HG03103 (cell line): Measurements from ENCODE around the gene FRAS1.
"Not testable (repeated sequence)": the region's sequence is repeated elsewhere in the genome, so short reads cannot be mapped to it uniquely, and the experiment has no call there.

Source experiments
- ATAC-seq: cut with Tn5 transposase; IDR thresholded peaks from one replicate; pipeline ENCODE4 v1.9.1; 2021; ENCODE audit warnings: low read depth; ENCODE audit not compliant: unreplicated experiment

The FRAS1 gene

GRCh38 chr4:78476108-78476704, 419.1 kb downstream of the FRAS1 start:
- ATAC-seq: no peak

DNA sequence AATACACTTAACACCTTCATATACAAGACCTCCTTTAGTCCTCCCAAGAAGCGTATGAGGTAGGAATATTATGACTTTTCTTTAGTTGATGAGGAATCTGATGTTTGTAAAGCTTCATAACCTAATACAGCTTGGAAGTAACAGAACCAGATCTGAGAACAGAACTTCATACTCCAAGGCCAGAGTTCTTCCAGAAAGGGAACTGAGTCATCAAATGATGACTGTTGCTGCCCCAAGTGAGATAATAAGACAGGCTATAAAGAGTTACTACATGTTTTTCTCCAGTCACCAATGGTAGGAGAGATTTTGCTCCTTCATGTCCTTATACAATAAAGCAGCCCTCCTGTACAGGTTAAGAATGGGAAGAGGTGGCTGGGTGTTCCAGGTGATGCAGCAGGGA, 420.2 kb downstream of the FRAS1 start:
- no peak for ATAC-seq

DNA sequence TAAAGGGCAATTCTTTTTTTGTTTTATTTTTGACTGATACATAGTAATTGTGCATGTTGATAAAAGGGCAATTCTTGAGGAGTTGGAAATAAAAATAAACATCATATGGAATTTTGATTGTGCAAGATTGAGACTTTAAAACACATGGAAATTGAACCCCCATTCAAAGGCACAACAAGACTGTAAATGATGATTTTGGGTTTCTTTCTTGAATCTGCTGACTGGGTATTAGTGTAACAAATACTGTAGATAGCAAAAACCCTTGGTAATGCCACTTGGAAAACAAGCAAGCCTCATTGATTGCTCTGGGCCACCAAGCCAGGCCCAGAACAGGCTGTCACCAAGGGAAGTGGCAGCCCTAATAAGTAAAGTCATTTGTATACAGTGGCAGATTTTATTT, 421.4 kb downstream of the FRAS1 start:
- no peak for ATAC-seq

DNA sequence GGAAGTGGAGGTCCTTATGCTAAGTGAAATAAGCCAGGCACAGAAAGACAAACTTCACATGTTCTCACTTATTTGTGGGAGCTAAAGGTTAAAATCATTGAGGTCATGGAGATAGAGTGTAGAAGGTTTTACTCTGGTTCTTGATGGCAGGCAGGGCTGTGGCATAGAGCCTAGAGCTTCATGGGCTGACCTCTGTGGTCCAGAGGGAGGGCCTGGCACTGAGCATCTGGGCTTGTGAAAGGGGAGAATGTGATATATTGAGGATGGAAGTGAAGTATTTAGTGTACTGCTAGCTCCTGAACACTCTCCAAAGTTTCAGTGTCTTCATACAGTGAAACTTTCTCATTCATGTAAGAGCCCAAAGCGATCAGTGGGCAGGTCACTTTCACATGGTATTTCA, 423.2 kb downstream of the FRAS1 start:
- no peak for ATAC-seq

- no peak for ATAC-seq
Observed at GRCh38 chr4:78481180-78481579, 424.1 kb downstream of the FRAS1 start.

- ATAC-seq: no peak
Observed at GRCh38 chr4:78482281-78482680, 425.2 kb downstream of the FRAS1 start.

GRCh38 chr4:78483811-78484210, 426.7 kb downstream of the FRAS1 start:
- ATAC-seq: no peak

GRCh38 chr4:78484574-78484973, 427.5 kb downstream of the FRAS1 start:
- no peak for ATAC-seq

- no peak for ATAC-seq
Observed at GRCh38 chr4:78493731-78494130, 436.6 kb downstream of the FRAS1 start.

GRCh38 chr4:78496021-78496643, 439.0 kb downstream of the FRAS1 start:
- ATAC-seq: no peak

- ATAC-seq: not testable (repeated sequence)
Observed at GRCh38 chr4:78506260-78506659, 449.1 kb downstream of the FRAS1 start.

DNA sequence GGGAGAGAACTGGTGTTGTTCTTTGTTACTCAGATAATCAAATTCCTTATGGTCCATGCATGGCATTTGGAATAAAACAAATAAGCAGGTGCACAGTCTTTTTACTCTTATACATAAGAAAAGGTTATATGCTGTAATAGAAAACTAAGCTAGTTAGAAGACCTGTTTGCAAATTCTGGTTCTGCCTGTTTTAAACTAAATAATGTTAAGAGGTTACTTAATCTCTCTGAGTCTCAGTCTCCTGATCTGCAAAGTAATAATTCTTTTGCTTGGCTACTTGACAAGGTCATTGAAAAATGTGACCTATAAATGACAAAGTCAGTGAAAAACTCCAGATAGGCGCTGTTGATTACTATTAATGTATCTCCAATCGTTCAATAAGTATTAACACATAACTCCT, 451.9 kb downstream of the FRAS1 start:
- no peak for ATAC-seq

DNA sequence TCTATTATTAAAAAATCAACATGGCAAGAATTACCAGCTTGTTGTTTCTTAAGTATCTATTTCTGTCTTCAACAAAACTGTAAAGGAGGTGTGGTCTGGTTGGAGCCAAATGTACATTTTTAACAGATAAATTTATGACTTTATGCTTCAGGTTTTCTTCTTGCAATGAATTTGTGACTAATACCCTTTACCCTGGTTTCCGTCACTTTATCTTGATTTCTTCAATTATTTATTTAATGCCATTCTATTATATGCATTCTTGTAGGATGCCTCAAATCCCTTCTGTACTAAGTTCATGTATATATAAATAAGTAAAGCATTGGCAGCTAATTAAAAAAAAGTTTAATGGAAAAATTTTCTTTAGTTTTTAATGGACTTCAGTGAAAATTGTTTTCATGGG, 453.0 kb downstream of the FRAS1 start:
- ATAC-seq: no peak

DNA sequence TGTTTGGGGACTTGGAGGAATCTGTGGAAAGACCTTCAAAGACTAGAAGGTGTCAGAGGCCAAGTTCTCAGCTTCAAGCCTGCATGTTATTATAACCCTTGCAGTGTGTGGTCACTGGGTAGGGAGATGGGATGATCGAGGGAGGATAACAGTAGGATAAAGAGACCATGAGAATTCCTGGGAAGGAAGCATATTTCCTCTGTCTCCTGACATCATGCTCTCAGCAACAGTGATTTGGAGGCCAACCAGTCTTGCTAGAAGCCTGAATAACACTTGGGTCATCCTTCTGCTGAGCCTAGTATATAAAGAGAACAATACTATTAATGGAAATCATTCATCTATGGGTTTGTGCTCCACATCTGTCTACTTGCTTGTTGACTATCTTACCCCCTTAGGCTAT, 453.6 kb downstream of the FRAS1 start:
- ATAC-seq: no peak

DNA sequence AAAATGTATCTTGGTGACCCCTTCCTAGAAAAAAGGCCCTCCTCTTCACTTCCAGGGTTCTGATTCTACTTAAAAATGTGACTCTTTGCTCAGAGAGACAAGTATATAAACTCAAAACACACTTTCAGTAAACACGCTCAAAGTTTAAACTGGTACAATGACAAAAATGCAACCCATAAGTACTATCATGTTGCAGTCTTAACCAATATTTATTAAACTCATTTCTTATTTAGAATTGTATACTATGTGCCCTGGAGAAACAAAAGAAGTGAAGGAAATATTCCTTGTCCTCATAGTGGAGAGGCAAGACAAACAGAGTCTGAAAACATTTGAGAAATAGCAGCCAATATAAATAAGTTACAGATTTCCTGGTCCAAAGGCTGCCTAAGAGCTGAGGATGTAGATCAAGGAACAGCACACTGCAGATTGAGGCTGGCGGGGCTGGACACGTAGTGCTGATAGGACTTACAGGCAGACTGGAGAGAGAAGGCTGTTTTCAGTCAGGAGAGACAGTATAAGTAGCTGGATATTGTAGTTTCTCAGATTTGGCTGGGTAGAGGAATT, 455.3 kb downstream of the FRAS1 start:
- no peak for ATAC-seq

- ATAC-seq: no peak
Observed at GRCh38 chr4:78513411-78513975, 456.4 kb downstream of the FRAS1 start.

GRCh38 chr4:78517050-78517652, 460.0 kb downstream of the FRAS1 start:
- ATAC-seq: no peak

DNA sequence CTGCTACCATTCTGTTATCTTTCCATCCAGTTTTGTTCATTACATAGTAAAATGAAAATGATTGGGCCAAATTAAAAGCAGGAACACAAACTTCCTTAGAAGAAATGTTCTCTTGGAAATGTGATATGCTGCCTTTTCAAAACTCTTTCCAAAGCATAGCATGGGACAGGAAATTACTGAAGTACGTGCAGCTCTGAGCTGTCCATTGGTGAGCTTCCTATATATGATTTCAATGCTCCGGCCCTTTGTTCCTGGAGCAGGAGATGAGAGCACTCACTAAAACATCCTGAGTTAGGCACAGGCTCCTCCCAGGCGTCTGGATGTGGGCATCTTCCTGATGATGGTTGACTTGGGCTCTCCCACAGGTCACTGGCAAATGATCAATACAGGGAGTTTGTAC, 461.4 kb downstream of the FRAS1 start:
- no peak for ATAC-seq

DNA sequence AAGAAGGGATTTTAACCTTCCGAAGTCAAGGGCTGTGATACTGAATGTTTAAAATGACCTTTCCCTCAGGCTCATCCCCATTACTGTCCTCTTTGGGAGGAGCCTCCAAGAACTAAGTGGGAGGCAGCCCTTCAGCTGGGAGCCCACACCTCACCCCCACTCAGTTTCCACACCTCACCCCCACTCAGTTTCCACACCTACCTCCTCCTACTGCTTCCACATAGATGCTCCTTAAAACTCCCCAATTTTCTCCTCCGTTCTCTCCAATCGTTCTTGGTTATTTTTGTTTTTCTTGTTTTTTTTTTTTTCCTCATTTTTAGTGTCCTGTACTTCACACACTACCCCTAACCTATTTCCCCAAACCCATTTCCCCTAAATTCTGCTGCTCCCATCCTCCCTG, 462.8 kb downstream of the FRAS1 start:
- ATAC-seq: no peak

DNA sequence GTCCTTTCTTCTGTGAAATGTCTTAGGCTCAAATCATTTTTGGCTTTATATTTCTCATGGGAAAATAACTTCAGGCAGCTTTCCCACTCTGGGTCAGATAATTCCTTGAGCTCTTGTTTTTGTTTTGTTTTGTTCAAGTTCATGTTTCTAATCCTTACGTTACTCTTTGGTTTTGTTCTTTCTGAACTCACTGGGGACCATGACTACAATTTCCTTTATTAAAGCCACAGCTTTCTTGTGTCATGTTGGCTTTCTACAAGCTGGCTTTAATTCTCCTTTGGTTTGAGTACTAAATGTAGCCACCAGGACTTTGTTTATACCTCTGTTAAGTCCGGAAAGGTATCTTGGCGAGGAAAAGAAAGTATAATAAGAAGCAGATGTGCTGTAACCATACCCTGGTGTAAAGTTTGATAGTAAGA, 463.7 kb downstream of the FRAS1 start:
- no peak for ATAC-seq

DNA sequence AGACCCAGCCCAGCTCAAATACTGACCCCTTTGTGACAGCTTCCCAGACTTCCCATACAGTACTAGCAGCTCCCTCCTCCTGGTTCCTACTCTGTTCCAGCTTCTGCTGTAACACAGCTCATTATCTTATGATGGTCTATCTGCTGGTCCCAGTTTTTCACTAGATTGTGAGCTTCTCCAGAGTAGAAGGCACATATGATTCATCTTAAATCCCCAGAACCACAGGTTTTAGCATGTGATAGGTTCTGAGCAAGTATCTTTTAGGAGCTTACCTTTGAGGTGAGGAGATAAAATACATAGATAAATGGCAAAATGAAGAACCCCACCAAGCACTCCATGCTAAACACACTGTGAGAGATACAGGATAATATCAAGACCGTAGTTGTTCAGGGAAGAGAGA, 466.9 kb downstream of the FRAS1 start:
- no peak for ATAC-seq

- no peak for ATAC-seq
Observed at GRCh38 chr4:78525559-78525958, 468.4 kb downstream of the FRAS1 start.
